DND-41 (cell line): Measurements from ENCODE around the gene CPED1.

Experiments
- CTCF ChIP-seq: IDR thresholded peaks from 2 replicates; pipeline ENCODE4 v1.5.1; 2012; ENCODE audit warnings: borderline replicate concordance, low read length, moderate library complexity, mild to moderate bottlenecking; ENCODE audit not compliant: poor library complexity, severe bottlenecking; ENCODE audit errors: extremely low read depth
- EZH2 ChIP-seq: IDR thresholded peaks from 3 replicates; pipeline ENCODE4 v1.6.1; 2012; ENCODE audit warnings: borderline replicate concordance, low read depth, mild to moderate bottlenecking, moderate library complexity, low read length, inconsistent platforms; ENCODE audit not compliant: severe bottlenecking

GRCh38 chr7:120955577-120956149 lies 32.8 kb upstream of the CPED1 start:
- TF ChIP-seq CTCF (no peak), EZH2 (no peak)
